A549 (cell line): ENCODE data around the gene PLOD2. TPM values are rescaled to one million over a fixed set of nuclear protein-coding genes. Genes with fewer than 3 reads are reported as not detected.

ENCODE experiments used
- ATAC-seq, 2 experiments: fragments of 200-7000 bp in 1 of 2; fragments of >200 bp in 1 of 2; cut with Nextera tagmentation in 1 of 2; cut with Tn5 transposase in 1 of 2; 3 replicates each; pipeline versions ENCODE4 v1.8.0 to v1.9.1; 2018 to 2020; ENCODE audit warnings: mild to moderate bottlenecking in 1 of 2, moderate library complexity in 1 of 2
- CTCF ChIA-PET: fragments of 300-600 bp; sonication (Branson Sonifier 250); formaldehyde crosslinking; extraction: SDS; loops from one replicate; lab custom pipeline; 2021; ENCODE audit warnings: antibody characterized with exemption, inconsistent platforms; lab: Yijun Ruan, JAX
- POLR2A ChIA-PET: fragments of 350-600 bp; formaldehyde crosslinking; extraction: SDS; loops from one replicate; lab custom pipeline; 2021; ENCODE audit warnings: antibody characterized with exemption, inconsistent platforms; lab: Yijun Ruan, JAX
- DNase-seq, 2 experiments: peaks; one replicate each; pipeline versions ENCODE4 v3.0.0 to v3.0.0-alpha.2; 2011 to 2016; ENCODE audit warnings: low read depth in 1 of 2, low spot score in 1 of 2
- FAIRE-seq: peaks from 2 replicates; lab custom pipeline; 2011; peaks lifted over from hg19 to GRCh38; lab: Jason Lieb, UNC
- H3K27ac ChIP-seq, 2 experiments: fragments of >200 bp; sonication (Bioruptor Twin); formaldehyde crosslinking; 3 replicates each; pipeline ENCODE4 v1.5.1; 2016 to 2017
- H3K4me1 ChIP-seq: fragments of >200 bp; sonication (Bioruptor Twin); formaldehyde crosslinking; 3 replicates; pipeline ENCODE4 v1.6.1; 2016
- H3K4me2 ChIP-seq: fragments of >200 bp; sonication (Bioruptor Twin); formaldehyde crosslinking; 3 replicates; pipeline ENCODE4 v1.6.1; 2016
- H3K4me3 ChIP-seq: fragments of >200 bp; sonication (Bioruptor Twin); formaldehyde crosslinking; 3 replicates; pipeline ENCODE4 v1.5.1; 2016
- H3K9me3 ChIP-seq: fragments of >200 bp; sonication (Bioruptor Twin); formaldehyde crosslinking; 3 replicates; pipeline ENCODE4 v1.6.1; 2016
- CBX2 ChIP-seq: fragments of 200-600 bp; sonication (generic); IDR thresholded peaks from 2 replicates; pipeline ENCODE4 v1.6.1; 2016; ENCODE audit warnings: low read depth, mild to moderate bottlenecking, borderline replicate concordance
- CBX8 ChIP-seq: fragments of 200-600 bp; sonication (generic); IDR thresholded peaks from 2 replicates; pipeline ENCODE4 v1.6.1; 2016
- CHD4 ChIP-seq: fragments of 200-600 bp; sonication (generic); IDR thresholded peaks from 2 replicates; pipeline ENCODE4 v1.6.1; 2016; ENCODE audit warnings: antibody characterized with exemption, mild to moderate bottlenecking, borderline replicate concordance
- EHF ChIP-seq: fragments of 250-450 bp; sonication (Bioruptor Pico); IDR thresholded peaks from 2 replicates; pipeline ENCODE4 v1.5.0; 2020; ENCODE audit warnings: mild to moderate bottlenecking
- EP300 ChIP-seq, 2 experiments: fragments of >200 bp; sonication (Bioruptor Twin); formaldehyde crosslinking; IDR thresholded peaks; 2 replicates in 1 of 2; 3 replicates in 1 of 2; pipeline ENCODE4 v1.6.1; 2016 to 2017
- FOSB ChIP-seq: fragments of 250-450 bp; sonication (Bioruptor Pico); IDR thresholded peaks from 2 replicates; pipeline ENCODE4 v1.5.0; 2020; ENCODE audit warnings: mild to moderate bottlenecking, moderate library complexity
- FOXS1 ChIP-seq: fragments of 250-450 bp; sonication (Bioruptor Pico); IDR thresholded peaks from 2 replicates; pipeline ENCODE4 v1.5.0; 2020; ENCODE audit warnings: mild to moderate bottlenecking, moderate library complexity
- HEYL ChIP-seq: fragments of 250-450 bp; sonication (Bioruptor Pico); IDR thresholded peaks from 2 replicates; pipeline ENCODE4 v1.8.0; 2021; ENCODE audit warnings: mild to moderate bottlenecking, moderate library complexity
- HOXA7 ChIP-seq: fragments of 250-450 bp; sonication (Bioruptor Pico); IDR thresholded peaks from 2 replicates; pipeline ENCODE4 v1.5.0; 2020; ENCODE audit warnings: mild to moderate bottlenecking, moderate library complexity
- HOXB5 ChIP-seq: fragments of 250-450 bp; sonication (Bioruptor Pico); IDR thresholded peaks from 2 replicates; pipeline ENCODE4 v1.5.0; 2020; ENCODE audit warnings: mild to moderate bottlenecking, moderate library complexity
- JUNB ChIP-seq: fragments of >200 bp; sonication (Bioruptor Twin); formaldehyde crosslinking; IDR thresholded peaks from 2 replicates; pipeline ENCODE4 v1.6.1; 2016
- KDM5A ChIP-seq: fragments of 200-600 bp; sonication (generic); IDR thresholded peaks from 2 replicates; pipeline ENCODE4 v1.6.1; 2016; ENCODE audit warnings: antibody characterized with exemption, mild to moderate bottlenecking
- MAFK ChIP-seq: fragments of 450-650 bp; IDR thresholded peaks from 2 replicates; pipeline ENCODE4 v1.6.1; 2014; ENCODE audit not compliant: partially characterized antibody
- MYC ChIP-seq: IDR thresholded peaks from 2 replicates; pipeline ENCODE4 v1.6.1; 2012; ENCODE audit warnings: mild to moderate bottlenecking, inconsistent platforms, low read length, improper control_type of control experiment, borderline replicate concordance
- PHF8 ChIP-seq: fragments of 200-600 bp; sonication (generic); IDR thresholded peaks from 2 replicates; pipeline ENCODE4 v1.6.1; 2016; ENCODE audit warnings: low read depth, mild to moderate bottlenecking, antibody characterized with exemption, moderate library complexity, borderline replicate concordance
- POLR2AphosphoS2 ChIP-seq: conservative IDR thresholded peaks from 2 replicates; pipeline ENCODE4 v1.6.1; 2012; ENCODE audit warnings: low read length, improper control_type of control experiment, inconsistent platforms
- RARB ChIP-seq: fragments of 250-450 bp; sonication (Bioruptor Pico); IDR thresholded peaks from 2 replicates; pipeline ENCODE4 v1.8.0; 2021; ENCODE audit warnings: mild to moderate bottlenecking, moderate library complexity
- SMC3 ChIP-seq: fragments of >200 bp; sonication (Bioruptor Twin); formaldehyde crosslinking; IDR thresholded peaks from 3 replicates; pipeline ENCODE4 v1.6.1; 2018; ENCODE audit warnings: inconsistent platforms
- WGBS: methylation state at CpG from one replicate; pipeline ENCODE4 v1.1.6; 2017; ENCODE audit errors: missing lambda C conversion rate; 5-methylcytosine and 5-hydroxymethylcytosine counted together
- polyA plus RNA-seq, 4 experiments: library from polyadenylated mRNA; depleted of rRNA in 3 of 4; stranded (reverse); fragments of >200 nt; fragmentation: RNase III in 1 of 4; extraction: RNeasy Plus Mini Kit Qiagen cat#74134 plus additional on column Dnase treatment in 1 of 4; gene quantifications; 2 replicates in 3 of 4; 3 replicates in 1 of 4; pipeline ENCODE4 v1.2.3, GENCODE V29; 2011 to 2017
- TF ChIP-seq, protein P1 (sequence below): fragments of 150-350 bp; IDR thresholded peaks from 2 replicates; pipeline ENCODE4 v1.6.1; 2014; ENCODE audit warnings: low read depth, mild to moderate bottlenecking, low read length
- TF ChIP-seq, protein P2 (sequence below): fragments of >200 bp; sonication (Bioruptor Twin); formaldehyde crosslinking; IDR thresholded peaks from 3 replicates; pipeline ENCODE4 v1.5.1; 2016
- TF ChIP-seq, protein P3 (sequence below): IDR thresholded peaks from 2 replicates; pipeline ENCODE4 v1.6.1; 2012
- TF ChIP-seq, protein P4 (sequence below): fragments of 200-600 bp; sonication (generic); IDR thresholded peaks from 2 replicates; pipeline ENCODE4 v1.6.1; 2016; ENCODE audit warnings: antibody characterized with exemption, mild to moderate bottlenecking, moderate library complexity

PLOD2 gene
- polyA plus RNA-seq, 2 of the 4 experiments (the other 2 are of a cell fraction) = 159 to 174 TPM

DNA sequence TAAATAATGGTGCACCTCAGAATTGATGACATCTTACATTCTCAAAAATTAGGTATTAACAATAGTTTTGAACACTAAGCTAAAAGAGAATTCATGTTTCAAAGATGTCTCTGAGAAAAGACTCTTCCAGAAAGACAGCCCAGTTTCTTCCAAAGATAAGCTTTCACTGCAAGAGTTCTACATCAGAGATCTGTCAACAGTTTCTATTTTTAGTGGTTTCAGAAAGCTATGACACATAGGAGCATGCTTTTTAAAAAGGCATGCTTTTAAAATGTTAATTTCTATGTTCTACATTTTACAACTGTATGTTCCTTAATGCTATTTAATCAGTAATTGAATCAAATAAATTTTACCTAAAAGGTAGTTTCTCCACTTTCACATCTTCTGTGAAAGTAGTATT is 88.2 kb downstream of the PLOD2 start:
- TF ChIP-seq, protein P1, sequence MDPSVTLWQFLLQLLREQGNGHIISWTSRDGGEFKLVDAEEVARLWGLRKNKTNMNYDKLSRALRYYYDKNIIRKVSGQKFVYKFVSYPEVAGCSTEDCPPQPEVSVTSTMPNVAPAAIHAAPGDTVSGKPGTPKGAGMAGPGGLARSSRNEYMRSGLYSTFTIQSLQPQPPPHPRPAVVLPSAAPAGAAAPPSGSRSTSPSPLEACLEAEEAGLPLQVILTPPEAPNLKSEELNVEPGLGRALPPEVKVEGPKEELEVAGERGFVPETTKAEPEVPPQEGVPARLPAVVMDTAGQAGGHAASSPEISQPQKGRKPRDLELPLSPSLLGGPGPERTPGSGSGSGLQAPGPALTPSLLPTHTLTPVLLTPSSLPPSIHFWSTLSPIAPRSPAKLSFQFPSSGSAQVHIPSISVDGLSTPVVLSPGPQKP = no peak
- TF ChIP-seq CHD4 = no peak
- no peak for TF ChIP-seq RARB (CRISPR knock-in tag)
- no peak for TF ChIP-seq POLR2AphosphoS2
- no peak for TF ChIP-seq CBX8
- TF ChIP-seq, protein P2, sequence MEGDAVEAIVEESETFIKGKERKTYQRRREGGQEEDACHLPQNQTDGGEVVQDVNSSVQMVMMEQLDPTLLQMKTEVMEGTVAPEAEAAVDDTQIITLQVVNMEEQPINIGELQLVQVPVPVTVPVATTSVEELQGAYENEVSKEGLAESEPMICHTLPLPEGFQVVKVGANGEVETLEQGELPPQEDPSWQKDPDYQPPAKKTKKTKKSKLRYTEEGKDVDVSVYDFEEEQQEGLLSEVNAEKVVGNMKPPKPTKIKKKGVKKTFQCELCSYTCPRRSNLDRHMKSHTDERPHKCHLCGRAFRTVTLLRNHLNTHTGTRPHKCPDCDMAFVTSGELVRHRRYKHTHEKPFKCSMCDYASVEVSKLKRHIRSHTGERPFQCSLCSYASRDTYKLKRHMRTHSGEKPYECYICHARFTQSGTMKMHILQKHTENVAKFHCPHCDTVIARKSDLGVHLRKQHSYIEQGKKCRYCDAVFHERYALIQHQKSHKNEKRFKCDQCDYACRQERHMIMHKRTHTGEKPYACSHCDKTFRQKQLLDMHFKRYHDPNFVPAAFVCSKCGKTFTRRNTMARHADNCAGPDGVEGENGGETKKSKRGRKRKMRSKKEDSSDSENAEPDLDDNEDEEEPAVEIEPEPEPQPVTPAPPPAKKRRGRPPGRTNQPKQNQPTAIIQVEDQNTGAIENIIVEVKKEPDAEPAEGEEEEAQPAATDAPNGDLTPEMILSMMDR = no peak
- TF ChIP-seq JUNB = no peak
- no peak for TF ChIP-seq HOXB5 (CRISPR knock-in tag)
- no peak for TF ChIP-seq FOSB (CRISPR knock-in tag)
- no peak for TF ChIP-seq PHF8
- no peak for TF ChIP-seq EP300 (IDR thresholded peaks at IDR 0.05)
- no peak for TF ChIP-seq KDM5A
- no peak for TF ChIP-seq FOXS1 (CRISPR knock-in tag)
- TF ChIP-seq EHF (CRISPR knock-in tag) = no peak
- TF ChIP-seq, protein P3, sequence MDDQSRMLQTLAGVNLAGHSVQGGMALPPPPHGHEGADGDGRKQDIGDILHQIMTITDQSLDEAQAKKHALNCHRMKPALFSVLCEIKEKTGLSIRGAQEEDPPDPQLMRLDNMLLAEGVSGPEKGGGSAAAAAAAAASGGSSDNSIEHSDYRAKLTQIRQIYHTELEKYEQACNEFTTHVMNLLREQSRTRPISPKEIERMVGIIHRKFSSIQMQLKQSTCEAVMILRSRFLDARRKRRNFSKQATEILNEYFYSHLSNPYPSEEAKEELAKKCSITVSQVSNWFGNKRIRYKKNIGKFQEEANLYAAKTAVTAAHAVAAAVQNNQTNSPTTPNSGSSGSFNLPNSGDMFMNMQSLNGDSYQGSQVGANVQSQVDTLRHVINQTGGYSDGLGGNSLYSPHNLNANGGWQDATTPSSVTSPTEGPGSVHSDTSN = no peak
- no peak for TF ChIP-seq SMC3
- no peak for TF ChIP-seq MAFK
- no peak for TF ChIP-seq HEYL (CRISPR knock-in tag)
- TF ChIP-seq MYC = no peak
- no peak for DNase-seq
- ATAC-seq = no peak
- ChIA-PET POLR2A (interaction anchor here (0.9 kb wide), 1 partner anchor 88 kb away, joined by 3 read pairs; the partner anchor contains the start of gene PLOD2), CTCF (interaction anchor here (2.8 kb wide), 1 partner anchor 116 kb away, joined by 18 read pairs; no protein-coding TSS in a partner anchor)
- no peak overlapping the region for H3K27ac ChIP-seq
- FAIRE-seq = no peak
- H3K4me1 ChIP-seq = peaks cover 53% of the 10 kb centered on the region
- H3K9me3 ChIP-seq = no peaks in the 10 kb centered on the region
- no peak overlapping the region for H3K4me2 ChIP-seq
- H3K4me3 ChIP-seq = no peak overlapping the region

DNA sequence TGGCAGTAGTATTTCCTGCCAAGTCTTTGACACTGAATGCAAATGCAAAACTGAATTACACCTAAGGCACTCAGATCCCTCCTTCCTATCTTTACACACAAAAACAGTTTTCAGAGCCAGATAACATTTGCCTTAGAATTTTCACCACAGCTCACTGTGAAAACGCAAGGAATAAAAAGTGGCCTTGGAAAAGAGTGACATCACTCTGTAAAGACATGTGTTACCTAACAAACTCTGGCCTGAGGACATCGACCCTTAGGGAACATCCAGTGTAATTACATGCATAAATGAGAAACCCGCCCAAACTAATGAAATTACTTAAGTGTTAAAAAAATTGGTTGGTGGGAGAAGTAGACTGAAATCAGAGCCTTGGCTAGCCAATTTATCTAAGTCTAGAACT is 88.9 kb downstream of the PLOD2 start:
- H3K27ac ChIP-seq = peak overlapping the region in 1 of 2 experiments; percentile 48; a peak in 2 of 6 replicates
- no peak; a peak in 2 of 6 replicates for ATAC-seq
- peak overlapping the region; percentile 12; the same call in 1 of the 3 replicates for H3K4me2 ChIP-seq
- no peak for DNase-seq
- WGBS = 77% methylated on average over 3 of the region's 3 CpGs
- CTCF ChIA-PET = interaction anchor here (1.3 to 2.8 kb wide), 3 partner anchors 78 to 117 kb away, joined by 3 to 18 read pairs (median 4); no protein-coding TSS in a partner anchor
- no peak for FAIRE-seq
- TF ChIP-seq JUNB (no peak), FOSB (CRISPR knock-in tag) (no peak), CBX2 (no peak), HOXA7 (CRISPR knock-in tag) (no peak), POLR2AphosphoS2 (no peak), KDM5A (no peak)
- TF ChIP-seq, protein P4, sequence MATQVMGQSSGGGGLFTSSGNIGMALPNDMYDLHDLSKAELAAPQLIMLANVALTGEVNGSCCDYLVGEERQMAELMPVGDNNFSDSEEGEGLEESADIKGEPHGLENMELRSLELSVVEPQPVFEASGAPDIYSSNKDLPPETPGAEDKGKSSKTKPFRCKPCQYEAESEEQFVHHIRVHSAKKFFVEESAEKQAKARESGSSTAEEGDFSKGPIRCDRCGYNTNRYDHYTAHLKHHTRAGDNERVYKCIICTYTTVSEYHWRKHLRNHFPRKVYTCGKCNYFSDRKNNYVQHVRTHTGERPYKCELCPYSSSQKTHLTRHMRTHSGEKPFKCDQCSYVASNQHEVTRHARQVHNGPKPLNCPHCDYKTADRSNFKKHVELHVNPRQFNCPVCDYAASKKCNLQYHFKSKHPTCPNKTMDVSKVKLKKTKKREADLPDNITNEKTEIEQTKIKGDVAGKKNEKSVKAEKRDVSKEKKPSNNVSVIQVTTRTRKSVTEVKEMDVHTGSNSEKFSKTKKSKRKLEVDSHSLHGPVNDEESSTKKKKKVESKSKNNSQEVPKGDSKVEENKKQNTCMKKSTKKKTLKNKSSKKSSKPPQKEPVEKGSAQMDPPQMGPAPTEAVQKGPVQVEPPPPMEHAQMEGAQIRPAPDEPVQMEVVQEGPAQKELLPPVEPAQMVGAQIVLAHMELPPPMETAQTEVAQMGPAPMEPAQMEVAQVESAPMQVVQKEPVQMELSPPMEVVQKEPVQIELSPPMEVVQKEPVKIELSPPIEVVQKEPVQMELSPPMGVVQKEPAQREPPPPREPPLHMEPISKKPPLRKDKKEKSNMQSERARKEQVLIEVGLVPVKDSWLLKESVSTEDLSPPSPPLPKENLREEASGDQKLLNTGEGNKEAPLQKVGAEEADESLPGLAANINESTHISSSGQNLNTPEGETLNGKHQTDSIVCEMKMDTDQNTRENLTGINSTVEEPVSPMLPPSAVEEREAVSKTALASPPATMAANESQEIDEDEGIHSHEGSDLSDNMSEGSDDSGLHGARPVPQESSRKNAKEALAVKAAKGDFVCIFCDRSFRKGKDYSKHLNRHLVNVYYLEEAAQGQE = no peak
- TF ChIP-seq, all 56 proteins: peak for 0
- Histone ChIP-seq H3K9me3 (no peaks in the 10 kb centered on the region), H3K4me1 (peaks cover 53% of the 10 kb centered on the region), H3K4me3 (no peak overlapping the region)
- POLR2A ChIA-PET = interaction anchor here (1.5 kb wide), 1 partner anchor 89 kb away, joined by 4 read pairs; the partner anchor contains the start of gene PLOD2
